NCI-H82 (cell line): ENCODE measurements around the gene SCUBE3.

ENCODE experiments used
- DNase-seq: peaks from one replicate; lab custom pipeline; 2025; lab: John Stamatoyannopoulos, UW

SCUBE3 gene

GRCh38 chr6:35181933-35182612 is 31.7 kb upstream of the SCUBE3 start:
- peak; percentile 13 for DNase-seq

GRCh38 chr6:35183281-35183680 is 30.5 kb upstream of the SCUBE3 start:
- DNase-seq = no peak

- DNase-seq = no peak
These were observed 29.8 kb upstream of the SCUBE3 start for GRCh38 chr6:35183935-35184334.

- no peak for DNase-seq
These were observed 29.0 kb upstream of the SCUBE3 start for GRCh38 chr6:35184580-35185301.

- no peak for DNase-seq
These were observed 28.5 kb upstream of the SCUBE3 start for GRCh38 chr6:35185302-35185681.

GRCh38 chr6:35185971-35186370 is 27.8 kb upstream of the SCUBE3 start:
- DNase-seq = no peak

GRCh38 chr6:35186571-35186970 is 27.2 kb upstream of the SCUBE3 start:
- no peak for DNase-seq

- peak; percentile 79 for DNase-seq
These were observed 24.9 kb upstream of the SCUBE3 start for GRCh38 chr6:35188886-35189285.

GRCh38 chr6:35190306-35190705 is 23.4 kb upstream of the SCUBE3 start:
- DNase-seq = no peak

- DNase-seq = no peak
These were observed 21.9 kb upstream of the SCUBE3 start for GRCh38 chr6:35191889-35192288.

- no peak for DNase-seq
These were observed 21.4 kb upstream of the SCUBE3 start for GRCh38 chr6:35192301-35192860.

GRCh38 chr6:35194390-35194789 is 19.4 kb upstream of the SCUBE3 start:
- no peak for DNase-seq

GRCh38 chr6:35195120-35195780 is 18.5 kb upstream of the SCUBE3 start:
- DNase-seq = no peak

GRCh38 chr6:35197196-35197595 is 16.6 kb upstream of the SCUBE3 start:
- DNase-seq = no peak

GRCh38 chr6:35199866-35200265 is 13.9 kb upstream of the SCUBE3 start:
- no peak for DNase-seq

GRCh38 chr6:35202066-35202546 is 11.7 kb upstream of the SCUBE3 start:
- DNase-seq = no peak

- DNase-seq = no peak
These were observed 10.5 kb upstream of the SCUBE3 start for GRCh38 chr6:35203152-35203670.

GRCh38 chr6:35203680-35204079 is 10.1 kb upstream of the SCUBE3 start:
- no peak for DNase-seq

GRCh38 chr6:35206346-35206745 is 7.4 kb upstream of the SCUBE3 start:
- no peak for DNase-seq

- no peak for DNase-seq
These were observed 5.3 kb upstream of the SCUBE3 start for GRCh38 chr6:35208419-35208818.

- DNase-seq = no peak
These were observed 4.7 kb upstream of the SCUBE3 start for GRCh38 chr6:35209081-35209480.

GRCh38 chr6:35209622-35210247 is 4.0 kb upstream of the SCUBE3 start:
- no peak for DNase-seq
